ENCODE measurements around the gene PTRH1. TPM values are rescaled to one million over a fixed set of nuclear protein-coding genes. Genes with fewer than 3 reads are reported as not detected.

PTRH1 gene
- total and polyA plus RNA-seq, 2 of the 13 experiments (the other 11 are each of a cell fraction or from before 2014, with no cell fraction given) = 4.0 to 10.4 TPM

- no peak for TF ChIP-seq CEBPZ (IDR thresholded peaks at IDR 0.05; ENCODE audit: low read length)
- no peak for TF ChIP-seq FOXP1 (IDR thresholded peaks at IDR 0.05)
- TF ChIP-seq FOXP1 (CRISPR knock-in tag; IDR thresholded peaks at IDR 0.05) = peak; percentile 24; the same call in 1 of the 2 replicates
- TF ChIP-seq ELF3 (CRISPR knock-in tag; IDR thresholded peaks at IDR 0.05) = peak; percentile 40; the same call in 1 of the 2 replicates
- TF ChIP-seq ZNF605 (CRISPR knock-in tag; IDR thresholded peaks at IDR 0.05) = 0 out of 2 replicates have a peak, but pooled peaks have one; percentile 14
- no peak for TF ChIP-seq RBAK (CRISPR knock-in tag; IDR thresholded peaks at IDR 0.05)
- no peak for TF ChIP-seq ZKSCAN8 (CRISPR knock-in tag; IDR thresholded peaks at IDR 0.05; ENCODE audit: borderline replicate concordance)
- TF ChIP-seq NFKBIZ (CRISPR knock-in tag; IDR thresholded peaks at IDR 0.05) = no peak
- peak; percentile 55; the same call in 1 of the 2 replicates for TF ChIP-seq ZNF644 (CRISPR knock-in tag; IDR thresholded peaks at IDR 0.05; ENCODE audit: low read depth)
- TF ChIP-seq SMAD3 (CRISPR knock-in tag; IDR thresholded peaks at IDR 0.05) = no peak
- TF ChIP-seq RARA (CRISPR knock-in tag; IDR thresholded peaks at IDR 0.05) = peak; percentile 62; the same call in 1 of the 2 replicates
- TF ChIP-seq ASH2L (IDR thresholded peaks at IDR 0.05; ENCODE audit: insufficient read length, low read depth, low read length) = no peak
- no peak for TF ChIP-seq GABPA (IDR thresholded peaks at IDR 0.05; ENCODE audit: low read depth, low read length)
- TF ChIP-seq GABPA (CRISPR knock-in tag; IDR thresholded peaks at IDR 0.05; ENCODE audit: low read depth) = no peak; the same call in 1 of the 2 replicates
- TF ChIP-seq CBFB (CRISPR knock-in tag; IDR thresholded peaks at IDR 0.05) = no peak
- no peak for TF ChIP-seq ELK4 (CRISPR knock-in tag; IDR thresholded peaks at IDR 0.05; ENCODE audit: borderline replicate concordance)
- no peak for TF ChIP-seq ZFYVE20 (CRISPR knock-in tag; IDR thresholded peaks at IDR 0.05; ENCODE audit: borderline replicate concordance, low read depth)
- no peak for TF ChIP-seq MTA1 (CRISPR knock-in tag; IDR thresholded peaks at IDR 0.05; ENCODE audit: borderline replicate concordance)
- TF ChIP-seq ZNF12 (CRISPR knock-in tag; IDR thresholded peaks at IDR 0.05) = 0 out of 2 replicates have a peak, but pooled peaks have one; percentile 23
- no peak for TF ChIP-seq SIX1 (CRISPR knock-in tag; IDR thresholded peaks at IDR 0.05; ENCODE audit: borderline replicate concordance)
- no peak for TF ChIP-seq AKNA (CRISPR knock-in tag; IDR thresholded peaks at IDR 0.05; ENCODE audit: borderline replicate concordance)
- TF ChIP-seq HOXA3 (CRISPR knock-in tag; IDR thresholded peaks at IDR 0.05) = peak; percentile 44; the same call in 1 of the 2 replicates
Observed at GRCh38 chr9:127664678-127665507, 50.6 kb downstream of the PTRH1 start (continued).
